Testis (tissue), 3 donors: ENCODE data around the gene TNNI2. TPM values are rescaled to one million over a fixed set of nuclear protein-coding genes. Genes with fewer than 3 reads are reported as not detected.

Experiments
- DNase-seq: peaks from one replicate; pipeline ENCODE4 v3.0.0-alpha.2; 2019
- H3K27ac ChIP-seq, 2 donors: fragments of 200-600 bp; sonication (generic); one replicate each; pipeline ENCODE4 v1.5.1; 2019
- H3K27me3 ChIP-seq: fragments of 200-600 bp; sonication (generic); one replicate; pipeline ENCODE4 v1.5.1; 2019
- H3K36me3 ChIP-seq: fragments of 200-600 bp; sonication (generic); one replicate; pipeline ENCODE4 v1.5.1; 2017; ENCODE audit warnings: low read depth; ENCODE audit errors: missing control alignments
- H3K4me1 ChIP-seq: fragments of 200-600 bp; sonication (generic); one replicate; pipeline ENCODE4 v1.5.1; 2019
- H3K4me3 ChIP-seq, 2 donors: fragments of 200-600 bp; sonication (generic); one replicate each; pipeline ENCODE4 v1.5.1; 2017 to 2019
- H3K9me3 ChIP-seq: fragments of 200-600 bp; sonication (generic); one replicate; pipeline ENCODE4 v1.5.1; 2017
- POLR2A ChIP-seq: fragments of 450-650 bp; IDR thresholded peaks from one replicate; pipeline ENCODE4 v1.6.1; 2017; ENCODE audit warnings: antibody characterized with exemption, mild to moderate bottlenecking, moderate library complexity
- WGBS, 2 donors: methylation state at CpG; one replicate each; pipeline ENCODE4 v1.1.5; 2018; 5-methylcytosine and 5-hydroxymethylcytosine counted together
- intact Hi-C: fragments of 100-400 bp; cut with DNase I; formaldehyde crosslinking; loops from one replicate; pipeline ENCODE4 v1.15.1; 2023; ENCODE audit warnings: low total_unique reads
- polyA plus RNA-seq: library from polyadenylated mRNA; stranded (reverse); fragments of 350-450 nt; fragmentation: Illumina TruSeq; extraction: RNeasy Lipid Tissue Mini Kit (QIAGEN cat#74804); gene quantifications from one replicate; pipeline ENCODE4 v1.2.3, GENCODE V29; 2014; ENCODE audit warnings: low read depth, low replicate concordance; ENCODE audit not compliant: insufficient read depth
- total RNA-seq, 2 donors: library from RNA; depleted of rRNA; stranded (reverse); fragments of >200 nt; gene quantifications; one replicate each; pipeline ENCODE4 v1.2.3, GENCODE V29; 2016
- TF ChIP-seq, protein P1 (sequence below), 3 experiments: fragments of 450-650 bp in 2 of 3; fragments of 200-600 bp in 1 of 3; sonication (generic) in 1 of 3; IDR thresholded peaks; one replicate each; pipeline ENCODE4 v1.5.1; 2016 to 2019; ENCODE audit warnings: antibody characterized with exemption in 3 of 3, mild to moderate bottlenecking in 2 of 3, moderate library complexity in 1 of 3

The TNNI2 gene
- total and polyA plus RNA-seq, 3 donors from 2014 or later, result 8.6 TPM; not detected in 2

DNA sequence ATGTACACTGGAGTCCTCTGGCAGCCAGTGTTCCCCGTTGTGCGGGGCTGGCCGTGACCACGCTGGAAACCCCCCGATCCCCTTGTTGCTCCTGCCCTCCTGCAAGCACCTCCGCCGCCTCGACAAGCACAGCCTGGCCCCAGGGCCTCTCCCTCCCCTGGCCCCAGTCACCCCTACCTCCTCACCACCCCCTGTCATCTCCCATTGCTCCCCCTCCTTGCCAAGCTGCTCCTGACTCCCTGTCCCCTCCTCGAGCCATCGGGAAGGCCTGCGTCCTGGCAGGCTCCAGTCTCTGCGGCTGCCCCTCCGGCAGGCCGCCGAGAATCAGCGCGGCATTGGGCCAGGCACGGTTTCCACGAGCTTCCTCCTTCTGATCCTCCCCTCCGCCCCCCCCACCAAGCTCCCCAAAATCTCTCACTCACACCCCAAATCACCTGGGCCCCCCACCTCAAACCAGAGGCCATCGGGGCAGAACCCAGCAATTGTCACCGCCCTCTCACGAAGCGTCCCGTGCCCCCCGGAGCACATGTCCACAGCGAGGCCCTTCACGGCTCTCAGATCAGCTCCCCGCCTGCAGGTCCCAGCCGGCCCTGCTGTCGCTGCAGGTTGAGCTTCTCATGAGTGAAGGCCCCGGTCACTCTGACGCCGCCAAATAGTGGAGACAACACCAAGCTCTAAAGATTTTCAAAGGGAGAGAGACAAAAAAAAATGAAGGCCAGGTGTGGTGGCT lies 8.4 kb downstream of the TNNI2 start:
- intact Hi-C loops, result loop anchor here (5.0 kb wide), 1 partner anchor 40 kb away; no protein-coding TSS in a partner anchor
- Histone ChIP-seq H3K9me3 (no peaks in the 10 kb centered on the region), H3K27me3 (no peaks in the 10 kb centered on the region), H3K36me3 (no peaks in the 10 kb centered on the region), H3K27ac (peak overlapping the region in 1 of 2 donors; percentile 25), H3K4me1 (peaks cover 49% of the 10 kb centered on the region), H3K4me3 (no peak overlapping the region)
- WGBS, 2 donors, result 90 to 91% methylated on average over 26 to 34 of the region's 34 CpGs
- TF ChIP-seq POLR2A, result no peak
- TF ChIP-seq, protein P1, sequence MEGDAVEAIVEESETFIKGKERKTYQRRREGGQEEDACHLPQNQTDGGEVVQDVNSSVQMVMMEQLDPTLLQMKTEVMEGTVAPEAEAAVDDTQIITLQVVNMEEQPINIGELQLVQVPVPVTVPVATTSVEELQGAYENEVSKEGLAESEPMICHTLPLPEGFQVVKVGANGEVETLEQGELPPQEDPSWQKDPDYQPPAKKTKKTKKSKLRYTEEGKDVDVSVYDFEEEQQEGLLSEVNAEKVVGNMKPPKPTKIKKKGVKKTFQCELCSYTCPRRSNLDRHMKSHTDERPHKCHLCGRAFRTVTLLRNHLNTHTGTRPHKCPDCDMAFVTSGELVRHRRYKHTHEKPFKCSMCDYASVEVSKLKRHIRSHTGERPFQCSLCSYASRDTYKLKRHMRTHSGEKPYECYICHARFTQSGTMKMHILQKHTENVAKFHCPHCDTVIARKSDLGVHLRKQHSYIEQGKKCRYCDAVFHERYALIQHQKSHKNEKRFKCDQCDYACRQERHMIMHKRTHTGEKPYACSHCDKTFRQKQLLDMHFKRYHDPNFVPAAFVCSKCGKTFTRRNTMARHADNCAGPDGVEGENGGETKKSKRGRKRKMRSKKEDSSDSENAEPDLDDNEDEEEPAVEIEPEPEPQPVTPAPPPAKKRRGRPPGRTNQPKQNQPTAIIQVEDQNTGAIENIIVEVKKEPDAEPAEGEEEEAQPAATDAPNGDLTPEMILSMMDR (IDR thresholded peaks at IDR 0.05), result no peak
- no peak for DNase-seq

DNA sequence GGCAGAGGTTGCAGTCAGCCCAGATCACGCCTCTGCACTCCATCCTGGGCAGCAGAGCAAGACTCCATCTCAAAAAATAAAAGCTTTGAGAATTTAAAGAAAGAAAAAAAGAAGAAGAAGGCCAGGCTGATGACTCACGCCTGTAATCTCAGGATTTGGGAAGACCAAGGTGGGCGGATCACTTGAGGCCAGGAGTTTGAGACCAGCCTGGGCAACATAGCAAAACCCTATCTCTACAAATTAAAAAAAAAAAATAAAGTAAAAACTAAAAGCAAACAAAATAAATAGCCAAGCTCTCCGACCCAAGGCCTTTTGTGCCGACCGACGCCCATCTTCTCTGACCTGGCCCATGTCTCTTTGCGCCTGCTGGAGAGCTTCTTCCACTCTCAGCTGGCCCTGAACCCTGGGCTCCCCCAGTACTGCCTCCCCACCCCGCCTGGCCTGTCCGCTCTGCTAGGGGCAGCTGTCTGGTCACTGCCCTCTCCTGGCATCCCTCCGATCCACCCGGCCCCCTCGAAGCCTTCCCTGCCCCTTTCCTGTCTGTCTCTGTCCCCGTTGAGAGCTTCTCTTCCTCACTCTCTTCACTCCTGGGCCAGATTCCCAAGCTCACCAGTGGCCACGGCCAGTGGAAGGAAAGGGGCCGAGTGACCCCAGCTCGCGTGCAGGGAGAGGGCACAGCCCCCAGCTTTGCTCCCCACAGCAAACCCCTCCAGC lies 9.3 kb downstream of the TNNI2 start:
- WGBS, 2 donors, result 53 to 68% methylated on average over 18 of the region's 18 CpGs
- H3K27ac ChIP-seq, result peak overlapping the region in 1 of 2 donors; percentile 25
- intact Hi-C loops, result loop anchor here (5.0 kb wide), 1 partner anchor 39 kb away; no protein-coding TSS in a partner anchor
- H3K36me3 ChIP-seq, result no peaks in the 10 kb centered on the region
- no peak overlapping the region for H3K4me3 ChIP-seq
- DNase-seq, result peak; percentile 62
- no peak for TF ChIP-seq POLR2A
- TF ChIP-seq, protein P1 (IDR thresholded peaks at IDR 0.05), result no peak
- H3K4me1 ChIP-seq, result peaks cover 49% of the 10 kb centered on the region
- H3K27me3 ChIP-seq, result no peaks in the 10 kb centered on the region
- no peaks in the 10 kb centered on the region for H3K9me3 ChIP-seq

DNA sequence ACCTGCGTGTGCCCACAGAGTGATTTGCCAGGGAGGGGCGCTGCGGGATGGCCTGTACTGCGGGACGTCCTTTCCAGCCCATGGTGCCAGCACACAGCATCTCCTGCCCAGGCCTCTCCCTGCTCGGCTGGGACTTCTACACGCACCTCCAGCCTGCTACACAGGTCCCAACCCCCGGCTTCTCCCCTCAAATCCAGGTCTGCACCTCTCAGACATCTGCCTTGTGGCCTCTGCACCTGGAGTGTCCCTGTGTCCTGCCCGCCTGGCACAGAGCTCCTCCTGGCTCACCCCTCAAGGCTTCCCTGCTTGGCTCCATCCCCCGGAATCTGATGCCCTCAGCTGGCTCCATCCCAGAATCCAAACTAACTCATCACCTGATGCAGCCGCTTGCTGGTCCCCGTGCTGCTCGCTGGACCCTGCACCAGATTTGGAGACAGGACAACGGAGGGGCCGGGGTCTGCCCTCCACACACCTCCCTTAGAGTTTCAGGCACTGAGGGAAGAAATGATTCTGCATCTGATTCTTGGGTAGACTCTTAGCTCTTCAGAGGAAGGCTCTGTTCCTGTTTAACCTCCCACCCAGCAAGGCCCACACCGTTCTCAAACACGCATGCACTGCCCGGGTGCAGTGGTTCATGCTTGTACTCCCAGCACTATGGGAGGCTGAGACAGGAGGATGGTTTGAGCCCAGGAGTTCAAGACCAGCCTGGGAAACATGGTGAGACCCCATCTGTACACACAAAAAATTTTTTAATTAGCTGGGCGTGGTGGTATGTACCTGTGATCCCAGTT lies 10.1 kb downstream of the TNNI2 start:
- TF ChIP-seq, protein P1 (IDR thresholded peaks at IDR 0.05), result no peak
- TF ChIP-seq POLR2A, result no peak
- DNase-seq, result no peak
- no peak overlapping the region for H3K4me3 ChIP-seq
- H3K27ac ChIP-seq, result no peak overlapping the region
- intact Hi-C loops, result loop anchor here (5.0 kb wide), 1 partner anchor 38 kb away; no protein-coding TSS in a partner anchor
- H3K36me3 ChIP-seq, result no peaks in the 10 kb centered on the region
- H3K27me3 ChIP-seq, result no peaks in the 10 kb centered on the region
- 90 to 91% methylated on average over 19 of the region's 19 CpGs for WGBS, 2 donors
- no peaks in the 10 kb centered on the region for H3K9me3 ChIP-seq
- peaks cover 49% of the 10 kb centered on the region for H3K4me1 ChIP-seq

DNA sequence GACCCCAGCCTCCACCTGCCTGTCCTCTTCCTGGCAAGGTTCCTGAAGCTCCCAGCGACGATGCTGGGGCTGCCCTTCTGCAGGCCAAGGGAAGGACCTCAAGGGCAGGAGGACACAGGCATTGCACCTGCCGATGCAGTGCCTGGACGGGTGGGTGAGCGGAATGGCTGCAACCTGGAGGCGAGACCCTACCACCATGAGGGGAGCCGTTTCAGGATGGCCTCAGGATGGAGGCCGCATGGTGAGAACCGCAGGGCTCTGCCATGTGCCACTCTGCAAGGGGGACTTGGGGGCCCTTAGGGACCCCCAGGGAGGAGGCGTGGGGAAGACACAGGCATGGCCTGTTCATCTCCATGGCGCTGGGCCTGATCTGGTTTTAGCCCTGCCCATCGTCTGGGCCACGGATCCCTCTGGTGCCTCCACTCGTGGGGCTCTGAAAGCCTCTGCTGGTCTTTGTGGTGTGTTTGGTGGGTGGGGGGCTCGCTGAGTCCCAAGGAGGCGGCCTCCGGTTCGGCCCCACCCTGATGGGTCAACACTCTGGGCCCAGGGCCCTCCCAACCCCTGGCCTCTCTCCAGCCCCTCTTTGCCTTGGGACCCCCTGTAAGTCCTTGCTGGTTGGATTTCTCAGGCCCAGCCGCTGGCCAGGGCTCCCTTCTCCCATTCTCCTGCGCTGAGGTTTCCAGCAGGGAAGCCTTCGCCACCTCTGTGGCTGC lies 12.8 kb downstream of the TNNI2 start:
- Histone ChIP-seq H3K4me1 (peaks cover 21% of the 10 kb centered on the region), H3K27me3 (no peaks in the 10 kb centered on the region), H3K27ac (no peak overlapping the region), H3K4me3 (no peak overlapping the region), H3K9me3 (no peaks in the 10 kb centered on the region), H3K36me3 (no peaks in the 10 kb centered on the region)
- intact Hi-C loops, result no loop called here
- 91 to 97% methylated on average over 18 to 21 of the region's 21 CpGs for WGBS, 2 donors
- DNase-seq, result no peak
- TF ChIP-seq POLR2A, result no peak
- TF ChIP-seq, protein P1 (IDR thresholded peaks at IDR 0.05), result no peak
